HG02884 (cell line): Measurements from ENCODE around the gene ADH1C.
"Not testable (repeated sequence)": the region's sequence is repeated elsewhere in the genome, so short reads cannot be mapped to it uniquely, and the experiment has no call there.

ENCODE experiments used
- ATAC-seq: cut with Tn5 transposase; IDR thresholded peaks from one replicate; pipeline ENCODE4 v1.9.1; 2021; ENCODE audit warnings: mild to moderate bottlenecking, moderate library complexity; ENCODE audit not compliant: unreplicated experiment

The ADH1C gene

DNA sequence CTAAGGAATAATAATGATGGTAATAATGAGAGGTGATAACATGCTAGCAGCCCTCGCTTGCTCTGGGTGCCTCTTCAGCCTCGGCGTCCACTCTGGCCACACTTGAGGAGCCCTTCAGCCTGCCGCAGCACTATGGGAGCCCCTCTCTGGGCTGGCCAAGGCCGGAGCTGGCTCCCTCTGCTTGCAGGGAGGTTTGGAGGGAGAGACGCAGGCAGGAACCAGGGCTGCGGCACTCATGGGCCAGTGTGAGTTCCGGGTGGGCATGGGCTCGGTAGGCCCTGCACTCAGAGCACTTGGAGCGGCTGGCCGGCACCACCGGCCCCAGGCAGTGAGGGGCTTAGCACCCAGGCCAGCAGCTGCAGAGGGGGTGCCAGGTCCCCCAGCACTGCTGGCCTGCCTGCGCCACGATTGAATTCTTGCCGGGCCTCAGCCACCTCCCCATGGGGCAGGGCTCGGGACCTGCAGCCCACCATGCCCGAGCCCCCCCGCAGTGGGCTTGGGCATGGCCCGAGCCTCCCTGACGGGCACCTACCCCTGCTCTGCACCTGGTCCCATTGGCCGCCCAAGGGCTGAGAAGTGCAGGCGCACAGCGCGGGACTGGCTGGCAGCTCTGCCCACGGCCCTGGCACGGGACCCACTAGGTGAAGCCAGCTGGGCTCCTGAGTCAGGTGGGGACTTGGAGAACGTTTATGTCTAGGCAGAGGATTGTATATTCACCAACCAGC is 7.1 kb upstream of the ADH1C start:
- ATAC-seq: no peak

DNA sequence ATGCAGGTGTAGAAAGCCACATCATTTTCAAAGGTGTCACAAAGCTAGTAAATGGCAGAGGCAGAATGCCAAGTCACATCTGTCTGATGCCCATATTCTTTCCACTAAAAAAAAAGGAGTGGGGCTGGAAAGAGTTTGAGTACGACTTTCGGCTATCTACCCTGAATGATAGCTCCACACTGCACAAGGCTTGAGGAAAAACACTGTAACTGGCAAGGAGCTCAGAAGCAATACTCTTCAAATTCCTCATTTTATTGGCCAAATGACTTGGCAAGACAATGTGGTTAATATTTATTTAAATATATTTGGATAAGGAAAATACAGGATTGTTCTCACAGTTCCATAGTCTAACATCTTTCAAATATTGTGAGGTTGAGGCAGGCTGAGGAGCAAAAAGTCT is 5.4 kb upstream of the ADH1C start:
- ATAC-seq: no peak

DNA sequence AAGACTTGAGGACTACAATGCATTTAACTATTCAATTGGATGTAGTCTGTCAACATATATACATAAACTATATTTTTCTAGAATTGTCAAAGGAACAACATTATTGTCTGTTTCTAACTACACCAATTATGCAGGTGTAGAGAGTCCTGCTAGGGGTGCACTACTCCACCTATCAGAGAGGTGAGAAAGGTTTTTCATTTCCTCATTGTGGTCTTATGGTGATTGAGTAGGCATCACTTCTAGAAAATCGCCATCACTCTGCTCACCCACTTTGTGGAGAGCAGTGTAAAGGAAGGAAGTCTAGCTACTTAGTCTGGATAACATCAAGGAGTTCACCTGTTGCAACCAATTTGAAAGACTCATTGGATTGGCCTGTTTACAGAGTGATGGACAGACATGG is 4.4 kb upstream of the ADH1C start:
- ATAC-seq: no peak

DNA sequence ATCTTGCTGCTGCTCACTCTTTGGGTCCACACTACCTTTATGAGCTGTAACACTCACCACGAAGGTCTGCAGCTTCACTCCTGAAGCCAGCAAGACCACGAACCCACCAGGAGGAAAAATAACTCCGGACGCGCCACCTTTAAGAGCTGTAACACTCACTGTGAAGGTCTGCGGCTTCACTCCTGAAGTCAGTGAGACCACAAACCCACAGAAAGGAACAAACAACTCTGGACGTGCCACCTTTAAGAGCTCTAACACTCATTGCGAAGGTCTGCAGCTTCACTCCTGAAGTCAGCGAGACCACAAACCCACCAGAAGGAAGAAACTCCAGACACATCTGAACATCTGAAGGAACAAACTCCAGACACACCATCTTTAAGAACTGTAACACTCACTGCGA is 3.6 kb upstream of the ADH1C start:
- ATAC-seq: not testable (repeated sequence)

DNA sequence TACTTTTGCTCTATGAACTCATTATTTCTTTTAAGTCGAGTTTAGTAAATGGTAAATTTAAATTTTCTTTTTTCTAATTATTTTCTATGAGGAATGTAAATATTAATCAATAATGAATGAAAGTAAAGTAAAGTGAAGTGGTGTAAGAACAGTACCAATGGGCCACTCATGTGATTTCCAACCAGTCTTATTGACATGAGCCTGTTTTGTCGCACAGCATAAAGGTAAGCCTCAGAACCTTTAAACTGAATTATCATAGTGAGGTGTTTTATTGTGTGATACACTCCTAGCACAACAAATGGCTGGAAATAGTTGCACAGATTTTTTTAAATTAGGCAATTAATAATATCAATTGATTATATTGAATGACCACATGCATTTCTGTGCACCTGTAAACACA is 1.1 kb downstream of the ADH1C start:
- ATAC-seq: no peak

DNA sequence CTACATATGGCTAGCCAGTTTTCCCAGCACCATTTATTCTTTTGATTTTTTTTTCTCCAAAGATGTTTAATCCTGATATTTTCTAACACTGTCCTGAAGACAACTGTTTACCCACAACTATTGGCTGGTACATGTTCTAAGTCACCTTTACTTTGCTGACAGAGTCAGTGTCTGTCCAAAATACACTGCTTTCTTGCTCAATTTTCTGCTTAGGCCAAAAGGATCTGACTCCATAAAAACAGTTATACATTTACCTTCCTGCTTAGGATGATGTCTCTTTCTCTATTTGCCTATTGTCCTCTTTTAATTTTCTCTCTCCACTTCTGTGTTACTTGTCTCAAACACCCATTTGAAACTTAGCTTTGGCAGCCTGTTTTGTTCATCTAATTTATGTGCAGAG is 3.2 kb downstream of the ADH1C start:
- no peak for ATAC-seq

DNA sequence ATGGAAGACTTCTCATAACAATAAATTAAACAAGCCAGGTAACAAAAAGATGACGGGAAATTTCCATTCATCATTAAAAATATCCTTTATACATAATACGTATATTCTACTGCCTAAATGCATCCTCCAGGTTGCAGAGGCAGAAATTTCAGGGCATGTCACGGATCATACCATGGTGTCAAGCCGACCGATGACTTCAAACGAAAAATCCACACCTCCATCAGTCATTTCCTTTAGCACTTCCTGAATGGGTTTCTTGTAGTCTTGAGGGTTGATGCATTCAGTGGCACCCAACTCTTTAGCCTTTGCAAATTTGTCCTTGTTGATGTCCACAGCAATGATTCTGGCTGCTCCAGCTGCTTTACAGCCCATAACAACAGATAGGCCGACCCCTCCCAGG is 9.9 kb downstream of the ADH1C start:
- not testable (repeated sequence) for ATAC-seq

DNA sequence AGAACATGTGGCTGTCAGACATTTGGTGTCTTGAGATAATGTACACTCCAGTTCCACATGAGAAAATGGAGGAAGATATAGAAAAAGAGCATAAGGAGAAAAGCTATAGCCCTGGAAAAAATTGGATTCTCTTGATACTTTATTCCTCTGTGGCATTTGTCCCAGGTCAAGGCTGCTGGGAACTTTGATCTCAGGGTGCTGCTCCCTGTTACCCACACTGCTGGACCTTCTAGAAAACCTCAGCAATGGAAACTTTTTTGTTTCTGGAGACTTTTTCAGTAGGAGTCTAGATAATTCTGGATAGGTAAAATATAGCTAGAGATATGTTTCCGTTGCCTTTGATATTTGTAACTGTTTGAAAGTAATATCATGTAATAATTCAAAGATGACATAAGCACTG is 11.1 kb downstream of the ADH1C start:
- ATAC-seq: no peak

DNA sequence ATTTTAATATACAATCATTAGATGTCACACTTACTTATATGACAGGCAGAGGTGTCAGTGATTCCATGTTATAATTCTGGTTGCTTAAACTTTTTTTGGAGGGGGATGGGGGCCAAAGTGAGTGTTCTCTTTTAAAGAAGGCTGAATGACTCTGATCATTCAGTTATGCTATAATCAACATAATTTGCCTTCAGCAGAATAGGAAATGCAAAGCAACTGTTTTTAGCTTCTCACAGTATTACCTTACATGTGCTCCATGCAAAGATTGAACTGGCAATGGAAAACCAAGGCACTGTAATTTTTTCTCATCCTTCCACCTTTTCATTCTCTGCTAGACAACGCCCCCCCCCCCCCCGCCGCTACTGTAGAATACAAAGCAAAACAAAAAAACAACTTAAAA is 13.4 kb downstream of the ADH1C start:
- no peak for ATAC-seq

DNA sequence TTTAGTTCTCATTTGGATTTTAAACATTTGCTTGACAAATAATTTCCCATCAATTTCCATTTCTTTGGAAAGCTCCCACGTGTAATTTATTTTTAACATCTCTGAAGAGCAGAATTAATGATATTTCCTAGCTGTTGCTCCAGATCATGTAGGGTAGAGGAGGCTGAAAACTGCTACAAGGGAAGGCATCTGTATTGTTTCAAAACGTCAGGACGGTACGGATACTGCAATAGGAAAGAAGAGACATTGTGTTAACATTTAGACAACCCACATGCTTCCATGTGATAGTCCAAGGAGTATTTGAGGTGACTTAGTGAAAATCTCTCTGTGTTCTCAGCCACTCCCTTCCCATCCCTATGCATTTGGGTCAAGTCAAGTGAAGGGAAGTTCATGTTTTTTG is 16.0 kb downstream of the ADH1C start:
- ATAC-seq: no peak

DNA sequence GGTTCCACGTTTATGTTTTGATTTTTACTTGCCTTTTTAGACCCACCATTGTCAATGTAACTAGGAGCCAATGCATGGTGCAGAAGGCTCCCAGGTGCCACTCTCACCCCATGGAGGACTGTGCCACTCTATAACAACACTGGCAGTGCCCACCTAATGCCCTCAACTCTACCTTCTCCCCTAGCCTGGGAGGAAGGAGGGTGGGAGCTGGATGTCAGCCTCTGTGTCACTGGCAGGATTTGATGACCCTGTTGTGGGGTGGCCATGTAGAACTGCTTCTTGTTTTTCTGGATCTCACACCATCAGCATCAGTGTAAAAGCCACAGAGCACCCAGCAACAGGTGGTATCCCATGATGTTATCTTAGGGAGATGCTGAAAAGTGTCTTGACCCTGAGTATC is 17.7 kb downstream of the ADH1C start:
- ATAC-seq: no peak

DNA sequence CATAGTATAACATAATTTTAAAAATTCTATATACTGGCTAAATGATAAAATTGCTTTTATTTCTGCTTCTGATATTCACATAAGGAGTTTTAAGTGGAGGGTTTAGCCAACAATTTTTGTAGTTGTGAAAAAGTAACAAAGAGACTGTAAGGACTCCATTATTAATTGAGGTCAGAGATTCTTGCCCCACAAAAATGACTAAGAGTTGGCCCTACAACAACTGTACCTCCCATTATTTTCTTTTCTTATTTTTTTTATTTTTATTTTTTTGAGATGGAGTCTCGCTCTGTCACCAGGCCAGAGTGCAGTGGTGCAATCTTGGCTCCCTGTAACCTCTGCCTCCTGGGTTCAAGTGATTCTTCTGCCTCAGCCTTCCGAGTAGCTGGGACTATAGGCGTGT is 21.9 kb downstream of the ADH1C start:
- no peak for ATAC-seq

DNA sequence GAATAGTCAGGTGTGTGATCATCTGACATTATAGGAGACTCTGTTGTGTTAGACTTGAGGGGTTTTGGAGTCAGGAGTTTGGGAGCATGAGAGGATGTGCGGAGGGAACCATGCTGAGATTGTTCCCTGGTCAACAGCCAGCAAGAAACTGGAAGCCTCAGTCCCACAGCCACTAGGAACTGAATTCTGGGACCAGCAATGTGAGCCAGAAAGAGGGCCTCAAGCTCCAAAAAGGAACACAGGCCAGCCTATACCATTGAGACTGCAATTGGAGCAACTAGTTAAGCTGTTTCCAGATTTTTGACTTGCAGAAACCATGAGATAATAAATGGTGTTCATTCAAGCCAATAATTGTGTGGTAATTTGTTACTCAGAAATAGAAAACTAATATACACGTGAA is 22.7 kb downstream of the ADH1C start:
- ATAC-seq: no peak

DNA sequence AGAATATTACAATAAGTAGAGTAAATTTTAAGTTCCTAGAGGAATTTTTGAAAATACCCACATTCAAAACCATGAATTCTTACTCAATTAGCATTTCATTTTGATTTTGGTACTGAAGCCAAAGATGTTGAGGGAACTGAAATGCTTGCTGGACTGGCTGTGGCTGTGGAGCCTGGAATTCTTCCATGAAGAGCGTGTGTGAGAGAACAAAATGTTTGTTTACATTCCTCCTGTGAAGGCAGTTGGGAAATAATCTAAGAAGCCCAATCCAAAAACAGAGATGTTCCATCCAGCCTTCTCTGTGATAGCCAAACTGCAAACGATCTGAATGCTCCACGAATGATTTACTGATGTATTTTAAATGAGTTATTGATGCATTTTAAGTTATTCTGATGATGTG is 27.6 kb downstream of the ADH1C start:
- no peak for ATAC-seq

DNA sequence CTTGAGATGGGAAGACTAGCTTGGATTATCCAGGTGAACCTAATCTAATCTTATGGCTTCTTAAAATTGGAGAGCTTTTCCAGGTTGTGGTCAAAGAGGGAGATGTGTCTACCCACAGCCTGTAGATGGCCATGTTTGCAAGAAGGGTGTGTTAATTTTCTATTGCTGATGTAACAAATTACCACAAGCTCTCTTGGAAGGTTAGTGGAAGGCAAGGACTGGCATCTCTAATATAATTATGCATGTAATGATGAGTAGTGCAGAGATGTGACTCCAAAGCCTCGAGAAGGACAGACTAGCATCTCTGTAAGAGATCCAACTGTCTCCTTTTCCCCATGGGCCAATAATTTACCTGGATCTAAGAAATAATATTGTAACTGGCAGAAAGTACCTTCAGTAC is 28.2 kb downstream of the ADH1C start:
- ATAC-seq: no peak

DNA sequence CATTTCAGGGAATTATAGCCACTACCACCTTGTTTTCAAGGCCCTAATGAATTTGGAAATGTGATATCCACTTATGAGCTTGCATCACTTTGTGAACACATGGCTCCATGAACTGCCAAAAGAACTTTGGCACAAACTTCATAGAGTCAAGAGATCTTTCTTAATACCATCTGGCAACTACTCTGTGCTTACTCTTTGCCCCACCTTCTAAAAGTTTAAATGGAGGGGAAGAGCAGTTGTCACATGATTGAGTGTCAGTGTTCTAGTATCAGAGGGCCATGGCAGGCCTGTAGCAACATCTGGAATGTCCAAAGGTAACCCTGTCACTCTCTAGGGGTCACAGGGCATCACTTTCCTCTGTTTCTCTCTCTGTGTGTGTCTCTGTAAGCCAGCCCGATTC is 28.8 kb downstream of the ADH1C start:
- no peak for ATAC-seq

DNA sequence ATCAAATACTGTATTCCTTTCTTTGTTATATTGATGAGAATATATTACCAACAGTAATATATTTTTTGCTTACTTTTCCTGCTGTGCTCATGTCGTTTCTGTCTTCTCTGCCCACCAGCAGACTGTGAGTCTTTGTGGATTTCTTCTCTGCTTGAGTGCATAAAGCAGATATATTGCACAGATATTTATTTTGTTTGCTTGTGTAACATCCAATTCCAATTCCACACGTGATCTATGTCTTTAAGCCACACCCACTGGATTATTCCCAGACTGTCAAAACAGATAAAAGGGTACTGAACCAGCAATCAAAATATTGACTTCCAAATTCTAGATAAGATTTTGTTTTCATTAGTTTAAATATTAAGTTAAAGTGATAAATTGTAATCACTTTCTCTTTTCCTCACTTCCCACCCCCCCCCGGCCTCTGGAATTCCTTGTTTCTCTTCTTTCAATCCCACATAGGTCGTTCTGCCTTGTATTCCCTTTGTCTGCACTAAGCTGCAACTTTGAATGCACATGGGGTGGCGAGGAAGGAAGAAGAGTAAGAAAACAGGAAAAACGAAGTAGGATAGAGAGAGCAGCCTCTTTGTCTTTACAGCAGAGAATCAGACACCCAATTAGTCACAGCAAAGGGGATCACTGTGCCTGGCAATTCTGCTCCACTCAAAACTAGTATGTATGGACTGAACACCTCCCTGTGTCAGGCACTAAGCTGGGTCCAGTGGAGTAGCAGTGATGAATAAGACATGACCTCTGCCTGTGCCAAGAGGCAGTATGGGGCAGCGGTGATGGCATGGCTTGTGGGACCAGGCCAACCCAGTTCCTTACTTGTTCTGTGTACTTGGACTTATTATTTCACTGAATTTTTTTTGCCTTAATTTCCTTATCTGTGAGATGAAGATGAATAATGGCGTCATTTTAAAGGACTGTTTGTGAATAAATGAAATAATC is 31.0 kb downstream of the ADH1C start, which contains the start of gene ADH1B:
Gene ADH1B, minus strand, starts transcription at position 161 of the 951 bp plus-strand sequence. Its CDS starts 70 bp downstream, at position 91.
- ATAC-seq: no peak

DNA sequence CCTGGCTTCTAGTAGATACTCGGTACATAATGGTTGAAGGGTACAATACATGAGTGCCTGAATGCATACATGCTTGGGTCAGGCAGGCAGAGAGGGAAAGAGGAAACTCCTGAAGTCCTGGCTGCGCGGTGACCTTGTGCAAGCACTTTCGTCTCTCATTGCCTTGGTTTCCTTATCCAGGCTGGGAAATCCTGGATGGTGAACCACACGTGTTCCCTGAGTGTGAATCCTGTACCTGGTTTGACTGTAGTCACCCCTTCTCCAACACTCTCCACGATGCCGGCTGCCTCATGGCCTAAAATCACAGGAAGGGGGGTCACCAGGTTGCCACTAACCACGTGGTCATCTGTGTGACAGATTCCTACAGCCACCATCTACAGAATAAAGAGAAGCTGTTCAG is 34.7 kb downstream of the ADH1C start:
- ATAC-seq: not testable (repeated sequence)

DNA sequence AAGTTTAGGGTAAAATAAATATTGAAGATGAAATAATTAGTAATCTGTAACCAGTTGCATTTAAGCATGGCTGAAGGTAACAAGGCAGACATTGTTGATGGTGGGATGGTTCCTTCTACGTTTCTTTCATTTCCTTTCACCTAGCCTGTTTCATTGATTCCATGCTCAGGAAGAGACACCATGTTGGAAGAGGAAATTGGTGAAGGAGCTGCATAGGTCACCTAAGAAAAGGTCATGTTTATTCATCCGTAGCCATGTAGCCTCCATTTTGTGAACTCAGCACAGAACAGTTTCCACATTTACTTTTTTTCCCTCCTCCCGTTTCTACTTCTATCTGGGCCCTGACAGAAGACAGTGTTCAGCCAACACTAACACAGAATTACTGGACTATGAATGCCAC is 35.2 kb downstream of the ADH1C start:
- no peak for ATAC-seq

DNA sequence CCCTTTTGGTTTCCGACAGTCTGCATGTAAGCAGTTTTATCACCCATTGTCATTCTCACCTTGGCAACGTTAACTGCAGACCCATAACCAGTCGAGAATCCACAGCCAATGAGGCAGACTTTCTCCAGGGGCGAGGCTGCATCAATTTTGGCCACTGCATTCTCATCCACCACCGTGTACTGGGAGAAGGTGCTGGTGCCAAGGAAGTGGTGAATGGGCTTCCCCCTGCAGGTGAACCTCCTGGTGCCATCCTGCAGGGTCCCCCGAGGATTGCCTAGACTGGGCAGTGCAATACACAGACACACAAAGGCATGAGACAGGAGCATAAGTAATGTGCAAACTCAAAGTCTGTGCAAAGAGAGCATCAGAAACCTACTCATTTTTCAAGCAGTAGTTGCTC is 36.7 kb downstream of the ADH1C start:
- ATAC-seq: no peak

DNA sequence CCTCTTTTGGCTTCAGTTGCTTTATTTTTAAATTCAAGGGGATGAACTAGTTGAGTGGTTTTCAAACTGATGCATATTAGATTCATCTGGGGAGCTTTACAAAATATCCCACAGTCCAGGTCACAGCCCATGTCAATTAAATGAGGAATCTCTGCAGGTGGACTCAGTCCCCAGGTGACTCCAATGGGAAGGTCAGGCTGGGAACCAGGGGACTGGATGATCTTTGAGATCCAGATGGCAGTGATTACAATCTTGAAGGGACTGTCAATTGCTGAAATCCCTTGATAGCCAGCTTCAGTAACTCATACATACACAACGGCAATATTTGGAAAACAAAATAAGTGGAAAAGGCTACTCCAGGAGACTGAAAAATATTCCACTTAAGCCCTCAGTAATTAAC is 38.3 kb downstream of the ADH1C start:
- ATAC-seq: no peak

DNA sequence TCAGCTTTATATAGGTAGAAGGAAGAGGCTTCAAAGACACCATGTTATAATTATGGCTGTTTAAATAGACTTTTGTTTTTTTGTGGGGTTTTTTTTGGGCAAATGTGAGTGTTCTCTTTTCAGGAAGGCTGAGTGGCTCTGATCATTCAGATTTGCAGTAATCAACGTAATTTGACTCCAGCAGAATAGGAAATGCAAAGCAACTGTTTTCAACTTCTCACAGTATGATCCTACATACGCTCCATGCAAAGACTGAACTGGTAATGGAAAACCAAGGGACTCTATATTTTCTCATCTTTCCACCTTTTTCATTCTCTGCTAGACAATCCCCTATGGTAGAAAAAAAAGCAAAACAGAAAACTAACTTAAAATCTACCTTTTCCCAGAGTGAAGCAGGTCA is 42.2 kb downstream of the ADH1C start:
- ATAC-seq: no peak
